ENCODE results near the gene NQO2. TPM values are rescaled to one million over a fixed set of nuclear protein-coding genes. Genes with fewer than 3 reads are reported as not detected.

The NQO2 gene
- polyA plus RNA-seq, 1 of the 3 experiments (the other 2 are of a cell fraction), result 19.2 TPM

- TF ChIP-seq, protein P1, sequence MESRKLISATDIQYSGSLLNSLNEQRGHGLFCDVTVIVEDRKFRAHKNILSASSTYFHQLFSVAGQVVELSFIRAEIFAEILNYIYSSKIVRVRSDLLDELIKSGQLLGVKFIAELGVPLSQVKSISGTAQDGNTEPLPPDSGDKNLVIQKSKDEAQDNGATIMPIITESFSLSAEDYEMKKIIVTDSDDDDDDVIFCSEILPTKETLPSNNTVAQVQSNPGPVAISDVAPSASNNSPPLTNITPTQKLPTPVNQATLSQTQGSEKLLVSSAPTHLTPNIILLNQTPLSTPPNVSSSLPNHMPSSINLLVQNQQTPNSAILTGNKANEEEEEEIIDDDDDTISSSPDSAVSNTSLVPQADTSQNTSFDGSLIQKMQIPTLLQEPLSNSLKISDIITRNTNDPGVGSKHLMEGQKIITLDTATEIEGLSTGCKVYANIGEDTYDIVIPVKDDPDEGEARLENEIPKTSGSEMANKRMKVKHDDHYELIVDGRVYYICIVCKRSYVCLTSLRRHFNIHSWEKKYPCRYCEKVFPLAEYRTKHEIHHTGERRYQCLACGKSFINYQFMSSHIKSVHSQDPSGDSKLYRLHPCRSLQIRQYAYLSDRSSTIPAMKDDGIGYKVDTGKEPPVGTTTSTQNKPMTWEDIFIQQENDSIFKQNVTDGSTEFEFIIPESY (IDR thresholded peaks at IDR 0.05; ENCODE audit: borderline replicate concordance, low read depth), result no peak
- TF ChIP-seq FOSL2 (IDR thresholded peaks at IDR 0.05; ENCODE audit: borderline replicate concordance, low read depth) (no peak), CHD2 (IDR thresholded peaks at IDR 0.05; ENCODE audit: low read length, partially characterized antibody) (peak; percentile 70), FOXM1 (IDR thresholded peaks at IDR 0.05; ENCODE audit: low read depth) (no peak), SIN3A (IDR thresholded peaks at IDR 0.05; ENCODE audit: borderline replicate concordance, low read depth, low read length) (peak; percentile 65; the same call in 1 of the 2 replicates), POLR2AphosphoS5 (IDR thresholded peaks at IDR 0.05; ENCODE audit: low read depth, low read length) (peak; percentile 69), USF1 (IDR thresholded peaks at IDR 0.05; ENCODE audit: borderline replicate concordance, low read depth) (no peak), MEF2A (IDR thresholded peaks at IDR 0.05; ENCODE audit: borderline replicate concordance, low read depth) (no peak)
- TF ChIP-seq, protein P2, sequence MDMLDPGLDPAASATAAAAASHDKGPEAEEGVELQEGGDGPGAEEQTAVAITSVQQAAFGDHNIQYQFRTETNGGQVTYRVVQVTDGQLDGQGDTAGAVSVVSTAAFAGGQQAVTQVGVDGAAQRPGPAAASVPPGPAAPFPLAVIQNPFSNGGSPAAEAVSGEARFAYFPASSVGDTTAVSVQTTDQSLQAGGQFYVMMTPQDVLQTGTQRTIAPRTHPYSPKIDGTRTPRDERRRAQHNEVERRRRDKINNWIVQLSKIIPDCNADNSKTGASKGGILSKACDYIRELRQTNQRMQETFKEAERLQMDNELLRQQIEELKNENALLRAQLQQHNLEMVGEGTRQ (IDR thresholded peaks at IDR 0.05; ENCODE audit: borderline replicate concordance, low read depth, low read length), result no peak
Observed at GRCh38 chr6:3068329-3069214, 68.9 kb downstream of the NQO2 start, which contains the start of gene RIPK1 (continued).

Small RNA genes within 50 kb of the gene (small RNA-seq; reads per million reads assigned to genes)
- 0 reads per million in 7 experiments for gene AL133351.4

Other genes starting within 250 kb of the NQO2 start
- 0.16 and 0.18 TPM in 2 replicates for gene MYLK4, start 249.0 kb upstream of the NQO2 start, polyA plus RNA-seq (2012; rRNA removed)
- gene WRNIP1, start 234.5 kb upstream of the NQO2 start, polyA plus RNA-seq (2012; rRNA removed), result 47.5 and 49.0 TPM in 2 replicates
- 9.4 and 10.9 TPM in 2 replicates for gene SERPINB1, start 158.0 kb upstream of the NQO2 start, polyA plus RNA-seq (2012; rRNA removed)
- gene SERPINB9, start 96.6 kb upstream of the NQO2 start, polyA plus RNA-seq (2012; rRNA removed), result 0.19 and 0.28 TPM in 2 replicates
- gene SERPINB6, start 28.3 kb upstream of the NQO2 start, polyA plus RNA-seq (2012; rRNA removed), result 102 and 111 TPM in 2 replicates
- 12.0 and 15.7 TPM in 2 replicates for gene RIPK1, start 68.6 kb downstream of the NQO2 start, polyA plus RNA-seq (2012; rRNA removed)
- gene BPHL, start 118.8 kb downstream of the NQO2 start, polyA plus RNA-seq (2012; rRNA removed), result 21.7 and 25.6 TPM in 2 replicates
- 169 and 199 TPM in 2 replicates for gene TUBB2A, start 157.7 kb downstream of the NQO2 start, polyA plus RNA-seq (2012; rRNA removed)
- gene TUBB2B, start 227.8 kb downstream of the NQO2 start, polyA plus RNA-seq (2012; rRNA removed), result 161 and 162 TPM in 2 replicates